Neutrophil (primary cell): Measurements from ENCODE around the gene ANKRD35.

Source experiments
- H3K27ac ChIP-seq: fragments of 200-600 bp; sonication (generic); 2 replicates; pipeline ENCODE4 v1.5.1; 2016; ENCODE audit warnings: mild to moderate bottlenecking, moderate library complexity
- H3K27me3 ChIP-seq: fragments of 200-600 bp; sonication (generic); 2 replicates; pipeline ENCODE4 v1.6.0; 2016; ENCODE audit warnings: mild to moderate bottlenecking
- H3K36me3 ChIP-seq: fragments of 200-600 bp; sonication (generic); 2 replicates; pipeline ENCODE4 v1.5.1; 2017
- H3K4me1 ChIP-seq, 2 experiments: fragments of 200-600 bp in 1 of 2; sonication (generic) in 1 of 2; 1 replicate in 1 of 2; 2 replicates in 1 of 2; pipeline versions ENCODE4 v1.5.1 to v1.6.1; 2013 to 2016; ENCODE audit warnings: low read depth in 1 of 2, low read length in 1 of 2, mild to moderate bottlenecking in 1 of 2, moderate library complexity in 1 of 2; ENCODE audit not compliant: control insufficient read depth in 1 of 2, insufficient read depth in 1 of 2
- H3K4me3 ChIP-seq, 2 experiments: fragments of 200-600 bp in 1 of 2; sonication (generic) in 1 of 2; 1 replicate in 1 of 2; 2 replicates in 1 of 2; pipeline ENCODE4 v1.5.1; 2013 to 2016; ENCODE audit warnings: low read depth in 1 of 2, low read length in 1 of 2, mild to moderate bottlenecking in 1 of 2, moderate library complexity in 1 of 2
- H3K9me3 ChIP-seq: fragments of 200-600 bp; sonication (generic); 2 replicates; pipeline ENCODE4 v1.5.1; 2016
- TF ChIP-seq, protein P1 (sequence below): fragments of 200-600 bp; sonication (generic); IDR thresholded peaks from 2 replicates; pipeline ENCODE4 v1.5.1; 2016; ENCODE audit warnings: antibody characterized with exemption

Gene ANKRD35

DNA sequence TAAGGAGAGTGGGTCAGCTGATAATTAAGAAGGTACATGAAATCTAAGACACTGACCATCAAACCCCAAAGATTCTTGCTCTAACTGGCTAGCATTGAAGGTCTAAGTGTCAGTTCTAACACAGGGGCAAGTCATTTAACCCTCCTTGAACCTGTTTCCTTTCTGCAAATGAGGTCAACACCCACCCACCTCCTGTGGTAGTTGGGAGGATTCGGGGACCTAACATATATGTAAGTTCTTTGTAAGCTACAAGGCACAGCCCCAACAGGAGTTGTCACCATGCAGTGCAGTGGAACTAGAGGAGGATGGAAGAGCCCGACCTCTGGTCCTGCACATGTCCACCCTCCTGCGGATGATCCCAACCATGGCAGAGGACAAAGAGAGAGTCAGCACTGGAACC, 37.8 kb downstream of the ANKRD35 start:
- Histone ChIP-seq H3K9me3 (no peaks in the 10 kb centered on the region), H3K4me3 (no peak overlapping the region), H3K27me3 (no peaks in the 10 kb centered on the region), H3K4me1 (peaks cover 15 to 16% of the 10 kb centered on the region in 2 experiments), H3K36me3 (peaks cover 34% of the 10 kb centered on the region), H3K27ac (no peak overlapping the region)
- TF ChIP-seq, protein P1, sequence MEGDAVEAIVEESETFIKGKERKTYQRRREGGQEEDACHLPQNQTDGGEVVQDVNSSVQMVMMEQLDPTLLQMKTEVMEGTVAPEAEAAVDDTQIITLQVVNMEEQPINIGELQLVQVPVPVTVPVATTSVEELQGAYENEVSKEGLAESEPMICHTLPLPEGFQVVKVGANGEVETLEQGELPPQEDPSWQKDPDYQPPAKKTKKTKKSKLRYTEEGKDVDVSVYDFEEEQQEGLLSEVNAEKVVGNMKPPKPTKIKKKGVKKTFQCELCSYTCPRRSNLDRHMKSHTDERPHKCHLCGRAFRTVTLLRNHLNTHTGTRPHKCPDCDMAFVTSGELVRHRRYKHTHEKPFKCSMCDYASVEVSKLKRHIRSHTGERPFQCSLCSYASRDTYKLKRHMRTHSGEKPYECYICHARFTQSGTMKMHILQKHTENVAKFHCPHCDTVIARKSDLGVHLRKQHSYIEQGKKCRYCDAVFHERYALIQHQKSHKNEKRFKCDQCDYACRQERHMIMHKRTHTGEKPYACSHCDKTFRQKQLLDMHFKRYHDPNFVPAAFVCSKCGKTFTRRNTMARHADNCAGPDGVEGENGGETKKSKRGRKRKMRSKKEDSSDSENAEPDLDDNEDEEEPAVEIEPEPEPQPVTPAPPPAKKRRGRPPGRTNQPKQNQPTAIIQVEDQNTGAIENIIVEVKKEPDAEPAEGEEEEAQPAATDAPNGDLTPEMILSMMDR, result no peak

DNA sequence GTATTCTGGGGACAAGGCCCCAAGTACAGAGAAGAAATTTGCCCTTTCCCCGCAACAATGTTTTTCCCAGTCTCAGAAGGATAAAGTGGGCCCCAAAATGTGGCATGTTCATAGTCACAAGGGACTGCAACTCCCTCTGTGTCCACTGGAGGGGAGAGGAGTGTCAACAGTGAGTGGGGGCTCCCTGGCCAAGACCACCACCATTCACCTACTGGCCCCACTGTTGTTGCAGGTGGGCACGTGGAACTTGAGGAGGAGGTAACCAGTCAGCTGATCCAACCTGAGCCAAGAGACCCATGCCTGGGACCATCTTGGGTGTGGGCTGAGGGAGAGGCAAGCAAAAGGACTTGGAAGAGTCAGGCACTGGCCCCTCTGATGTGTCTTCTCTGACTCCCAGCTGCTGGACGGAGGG, 39.5 kb downstream of the ANKRD35 start:
- Histone ChIP-seq H3K27me3 (no peaks in the 10 kb centered on the region), H3K9me3 (no peaks in the 10 kb centered on the region), H3K4me1 (peaks cover 15 to 16% of the 10 kb centered on the region in 2 experiments), H3K27ac (no peak overlapping the region), H3K36me3 (peaks cover 47% of the 10 kb centered on the region), H3K4me3 (peak overlapping the region; percentile 68 to 80)
- TF ChIP-seq, protein P1, result peak; percentile 68

DNA sequence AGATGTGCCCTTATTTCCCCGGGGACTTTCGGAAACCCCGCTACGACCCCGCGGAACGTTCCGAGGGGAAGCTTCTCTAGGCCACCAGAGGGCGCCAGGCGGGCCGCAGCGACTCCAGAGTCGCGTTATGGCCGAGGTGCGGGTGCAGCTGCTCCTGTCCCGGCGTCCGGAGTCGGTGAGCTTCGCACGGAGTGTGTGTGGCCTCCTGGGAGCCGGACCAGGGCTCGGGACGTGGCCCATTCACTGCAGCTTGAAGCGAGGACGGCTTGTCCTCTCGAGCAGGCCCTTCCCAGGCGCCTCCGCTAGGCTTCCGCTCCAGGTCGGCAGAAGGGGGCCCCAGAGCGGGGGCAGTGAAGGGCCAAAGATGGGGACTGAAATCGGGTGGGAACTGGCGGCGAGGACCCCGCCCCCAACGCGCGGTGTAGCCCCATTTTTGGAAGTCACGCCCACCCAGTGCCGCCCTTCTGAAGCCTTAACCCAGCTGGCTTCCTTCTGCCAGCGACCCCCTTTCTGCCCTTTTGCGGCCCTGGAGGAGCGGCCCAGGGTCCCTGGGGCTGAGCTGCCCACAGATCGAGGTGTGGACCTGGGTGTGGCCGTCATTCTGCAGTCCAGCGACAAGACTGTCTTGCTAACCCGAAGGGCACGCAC, 40.0 kb downstream of the ANKRD35 start, which contains the start of gene NUDT17:
TSS of gene NUDT17 (plus strand) at position 117 of the 648 bp plus-strand sequence. CDS start at position 128, 11 bp downstream.
- H3K4me3 ChIP-seq, result peak within 1 kb of the TSS; percentile 68 to 80
- H3K27me3 ChIP-seq, result no peaks in the 10 kb centered on the region
- TF ChIP-seq, protein P1, result peak; percentile 82
- peaks cover 48% of the 10 kb centered on the region for H3K36me3 ChIP-seq
- no peaks in the 10 kb centered on the region for H3K9me3 ChIP-seq
- H3K27ac ChIP-seq, result peak within 1 kb of the TSS; percentile 48
- H3K4me1 ChIP-seq, result peaks cover 15 to 16% of the 10 kb centered on the region in 2 experiments

DNA sequence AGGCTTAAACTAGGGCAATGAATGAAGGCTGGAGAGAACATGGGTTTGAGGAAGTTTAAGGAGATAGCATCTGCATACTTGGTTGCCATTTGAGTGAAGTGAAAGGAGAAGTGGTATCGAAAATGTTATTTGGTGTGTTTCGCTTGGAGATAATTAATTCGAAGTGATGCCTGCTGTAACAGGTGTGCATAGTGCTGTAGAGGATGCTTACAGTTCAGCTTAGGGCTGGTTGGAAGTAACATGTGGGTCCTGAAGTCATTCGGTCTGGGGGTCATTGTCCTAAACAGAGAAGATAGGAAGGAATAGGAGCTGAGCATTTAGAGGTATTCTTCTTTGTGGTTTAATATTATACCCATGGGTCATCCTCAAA, 40.5 kb downstream of the ANKRD35 start:
- peak overlapping the region; percentile 48 for H3K27ac ChIP-seq

DNA sequence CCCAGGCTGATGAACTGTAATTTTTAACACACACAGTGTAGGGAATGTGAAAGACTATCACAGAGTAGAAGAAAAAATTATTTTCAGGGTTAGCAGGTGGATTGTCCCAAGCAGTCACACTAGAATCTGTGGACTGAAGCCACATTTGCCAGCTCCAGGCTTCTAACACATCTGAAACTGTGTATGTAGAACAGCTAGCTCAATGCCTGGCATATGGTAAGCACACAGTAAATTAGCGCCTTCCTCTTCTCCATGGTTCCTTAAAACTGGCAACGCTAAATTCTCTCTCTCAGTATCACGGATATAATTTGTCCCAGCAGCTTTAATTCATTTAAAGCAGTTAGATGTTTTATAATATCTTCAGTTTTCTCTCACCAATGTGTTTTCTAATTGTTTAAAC, 42.6 kb downstream of the ANKRD35 start:
- H3K36me3 ChIP-seq, result peaks cover 56% of the 10 kb centered on the region

More for the DNA sequence above, 40.5 kb downstream of the ANKRD35 start:
- H3K9me3 ChIP-seq, result no peaks in the 10 kb centered on the region
- TF ChIP-seq, protein P1, result no peak
- H3K4me1 ChIP-seq, result peaks cover 15 to 16% of the 10 kb centered on the region in 2 experiments
- peak overlapping the region; percentile 68 to 80 for H3K4me3 ChIP-seq
- no peaks in the 10 kb centered on the region for H3K27me3 ChIP-seq
- peaks cover 48% of the 10 kb centered on the region for H3K36me3 ChIP-seq

More for the DNA sequence above, 42.6 kb downstream of the ANKRD35 start:
- Histone ChIP-seq H3K9me3 (no peaks in the 10 kb centered on the region), H3K4me1 (peaks cover 15 to 16% of the 10 kb centered on the region in 2 experiments), H3K27ac (no peak overlapping the region), H3K27me3 (no peaks in the 10 kb centered on the region), H3K4me3 (no peak overlapping the region)
- TF ChIP-seq, protein P1, result no peak
